HepG2 (cell line): Measurements from ENCODE around the gene TENM3. TPM values are rescaled to one million over a fixed set of nuclear protein-coding genes. Genes with fewer than 3 reads are reported as not detected.

Source experiments
- ATAC-seq: fragments of 200-7000 bp; cut with Tn5 transposase; 3 replicates; pipeline ENCODE4 v1.9.1; 2020; ENCODE audit warnings: mild to moderate bottlenecking, moderate library complexity
- BruUV-seq: library from RNA; stranded (reverse); fragments of 400-500 nt; replicated peaks from 2 replicates; lab custom pipeline; 2021; lab: Mats Ljungman, UMichigan
- CTCF ChIA-PET: fragments of 300-600 bp; formaldehyde crosslinking; extraction: SDS; loops from one replicate; lab custom pipeline; 2021; ENCODE audit warnings: low total read pairs, inconsistent platforms, low intra/inter-chr PET ratio; lab: Yijun Ruan, JAX
- POLR2A ChIA-PET: fragments of 350-600 bp; sonication (Branson Sonifier 250); formaldehyde crosslinking; loops from one replicate; lab custom pipeline; 2020; ENCODE audit warnings: antibody characterized with exemption, inconsistent platforms; lab: Yijun Ruan, JAX
- DNase-seq: peaks from one replicate; pipeline ENCODE4 v3.0.0-alpha.2; 2015; ENCODE audit warnings: low spot score
- FAIRE-seq: peaks from 3 replicates; lab custom pipeline; 2011; peaks lifted over from hg19 to GRCh38; lab: Jason Lieb, UNC
- H2AFZ ChIP-seq: one replicate; pipeline ENCODE4 v1.6.1; 2011; ENCODE audit warnings: low read length, inconsistent platforms
- H3K27ac ChIP-seq: fragments of 300-600 bp; 3 replicates; pipeline ENCODE4 v1.8.0; 2011; ENCODE audit warnings: mixed run types, mild to moderate bottlenecking, mixed read lengths, low read length, inconsistent platforms; ENCODE audit not compliant: insufficient read depth; ENCODE audit errors: extremely low read length
- H3K27me3 ChIP-seq, 2 experiments: fragments of 200-600 bp in 1 of 2; 2 replicates in 1 of 2; 3 replicates in 1 of 2; pipeline versions ENCODE4 v1.6.0 to v1.8.0; 2011; ENCODE audit warnings: low read length in 2 of 2, mild to moderate bottlenecking in 2 of 2, moderate library complexity in 2 of 2, inconsistent platforms in 1 of 2; ENCODE audit not compliant: insufficient read depth in 2 of 2, control insufficient read depth in 1 of 2
- H3K36me3 ChIP-seq, 2 experiments: fragments of 200-600 bp in 1 of 2; replicated peaks in 1 of 2; 2 replicates in 1 of 2; 3 replicates in 1 of 2; pipeline versions ENCODE4 v1.5.1 to v1.8.0; 2011; ENCODE audit warnings: low read length in 2 of 2, inconsistent platforms in 1 of 2; ENCODE audit not compliant: insufficient read depth in 2 of 2, control insufficient read depth in 1 of 2
- H3K4me1 ChIP-seq: 2 replicates; pipeline ENCODE4 v1.5.1; 2012; ENCODE audit warnings: low read length, inconsistent platforms; ENCODE audit not compliant: insufficient read depth
- H3K4me2 ChIP-seq: 2 replicates; pipeline ENCODE4 v1.6.0; 2011; ENCODE audit warnings: low read depth, low read length, inconsistent platforms
- H3K4me3 ChIP-seq, 3 experiments: fragments of 200-600 bp in 1 of 3; sonication (generic), shearing (Covaris generic) in 1 of 3; replicated peaks in 1 of 3; 2 replicates each; pipeline ENCODE4 v1.5.1; 2011 to 2016; ENCODE audit warnings: low read length in 3 of 3, inconsistent platforms in 2 of 3, low read depth in 2 of 3, mild to moderate bottlenecking in 2 of 3, control low read depth in 1 of 3, mixed read lengths in 1 of 3; ENCODE audit not compliant: insufficient read depth in 1 of 3
- H3K79me2 ChIP-seq: one replicate; pipeline ENCODE4 v1.6.1; 2011; ENCODE audit warnings: low read length, inconsistent platforms; ENCODE audit not compliant: insufficient read depth
- H3K9ac ChIP-seq: 2 replicates; pipeline ENCODE4 v1.6.0; 2011; ENCODE audit warnings: mild to moderate bottlenecking, low read depth, low read length, inconsistent platforms; ENCODE audit not compliant: insufficient read depth
- H3K9me3 ChIP-seq: 2 replicates; pipeline ENCODE4 v1.5.1; 2012; ENCODE audit warnings: mild to moderate bottlenecking, low read length
- H4K20me1 ChIP-seq: 2 replicates; pipeline ENCODE4 v1.6.0; 2011; ENCODE audit warnings: inconsistent platforms, mild to moderate bottlenecking, low read length, moderate library complexity; ENCODE audit not compliant: insufficient read depth
- CREBL2 ChIP-seq: sonication (generic); formaldehyde crosslinking; IDR thresholded peaks from 2 replicates; pipeline ENCODE4 v1.8.1; 2023; ENCODE audit warnings: missing genetic modification reagents, mild to moderate bottlenecking, borderline replicate concordance
- GABPA ChIP-seq, 2 experiments: IDR thresholded peaks; 2 replicates each; pipeline ENCODE4 v1.6.1; 2011 to 2016; ENCODE audit warnings: low read depth in 2 of 2, low read length in 1 of 2, missing biosample characterization in 1 of 2, missing genetic modification characterization in 1 of 2
- HOXD1 ChIP-seq: sonication (generic); formaldehyde crosslinking; IDR thresholded peaks from 2 replicates; pipeline ENCODE4 v1.5.0; 2020; ENCODE audit warnings: missing genetic modification reagents
- MLX ChIP-seq: IDR thresholded peaks from 2 replicates; pipeline ENCODE4 v1.6.1; 2016
- MNT ChIP-seq: fragments of 450-650 bp; IDR thresholded peaks from 2 replicates; pipeline ENCODE4 v1.6.1; 2016
- NFRKB ChIP-seq: fragments of 450-650 bp; IDR thresholded peaks from 2 replicates; pipeline ENCODE4 v1.6.1; 2017
- PITX1 ChIP-seq: sonication (generic); formaldehyde crosslinking; IDR thresholded peaks from 2 replicates; pipeline ENCODE4 v1.5.1; 2020; ENCODE audit warnings: mild to moderate bottlenecking, missing genetic modification reagents
- SNAI1 ChIP-seq: sonication (generic); formaldehyde crosslinking; IDR thresholded peaks from 2 replicates; pipeline ENCODE4 v1.5.0; 2020; ENCODE audit warnings: mild to moderate bottlenecking, missing genetic modification reagents, borderline replicate concordance
- ZMYM3 ChIP-seq: sonication (generic); formaldehyde crosslinking; IDR thresholded peaks from 2 replicates; pipeline ENCODE4 v1.5.1; 2020; ENCODE audit warnings: mild to moderate bottlenecking, missing genetic modification reagents
- ZNF770 ChIP-seq: sonication (generic); formaldehyde crosslinking; IDR thresholded peaks from 2 replicates; pipeline ENCODE4 v1.5.0; 2020; ENCODE audit warnings: mild to moderate bottlenecking, missing genetic modification reagents
- WGBS: methylation state at CpG from one replicate; pipeline ENCODE4 v1.1.6; 2017; ENCODE audit warnings: low lambda C conversion rate; 5-methylcytosine and 5-hydroxymethylcytosine counted together
- in situ Hi-C: cut with HindIII; loops from 2 replicates; pipeline ENCODE4 v1.10.0; 2017; ENCODE audit warnings: low pct_unique_long_range_greater_than_20kb; ENCODE audit not compliant: extremely low pct_ligation_motif_present
- intact Hi-C: fragments of 100-400 bp; cut with micrococcal nuclease; formaldehyde crosslinking; loops from one replicate; pipeline ENCODE4 v1.10.0; 2022; ENCODE audit not compliant: unreplicated experiment
- polyA plus RNA-seq, 8 experiments: library from polyadenylated mRNA; depleted of rRNA in 3 of 8; stranded (reverse) in 7 of 8; unstranded in 1 of 8; fragments of >200 nt; fragmentation: Illumina TruSeq in 4 of 8; extraction: Trizol in 4 of 8; gene quantifications; 2 replicates each; pipeline versions ENCODE4 v1.2.1 to v1.2.3, GENCODE V29; 2011 to 2016; ENCODE audit warnings: low read depth in 4 of 8, missing spikeins in 1 of 8, mixed read lengths in 1 of 8; ENCODE audit not compliant: insufficient read depth in 1 of 8
- total RNA-seq, 5 experiments: library from RNA; depleted of rRNA; stranded (reverse); fragments of >200 nt; fragmentation: Illumina TruSeq; extraction: Trizol; gene quantifications; 2 replicates each; pipeline ENCODE4 v1.2.3, GENCODE V29; 2016; ENCODE audit warnings: low read depth in 1 of 5
- TF ChIP-seq, protein P1 (sequence below): sonication (generic); formaldehyde crosslinking; IDR thresholded peaks from 2 replicates; pipeline ENCODE4 v1.4.0; 2020; ENCODE audit warnings: missing genetic modification reagents, borderline replicate concordance

The TENM3 gene
- total and polyA plus RNA-seq, 2 of the 13 experiments (the other 11 are each of a cell fraction or from before 2014, with no cell fraction given), result 0.04 TPM; not detected in 1

- TF ChIP-seq MNT (0 out of 2 replicates have a peak, but pooled peaks have one; percentile 69), SNAI1 (no peak)
- no peak overlapping the region for H2AFZ ChIP-seq
- WGBS, result 2% methylated on average over 2 of the region's 2 CpGs
- no peaks in the 10 kb centered on the region for H4K20me1 ChIP-seq
- H3K4me2 ChIP-seq, result no peak overlapping the region
- no peak for DNase-seq
- no peaks in the 10 kb centered on the region for H3K27me3 ChIP-seq
- no TSS peak for BruUV-seq
- no peak overlapping the region for H3K4me3 ChIP-seq
- H3K9me3 ChIP-seq, result peaks cover 5% of the 10 kb centered on the region; the same call in 1 of the 2 replicates
- ChIA-PET CTCF (no interaction called here), POLR2A (no interaction called here)
- H3K36me3 ChIP-seq, result no peaks in the 10 kb centered on the region
- intact Hi-C loops, result no loop called here
- H3K79me2 ChIP-seq, result no peaks in the 10 kb centered on the region
- H3K4me1 ChIP-seq, result no peaks in the 10 kb centered on the region
- ATAC-seq, result no peak
- no peak for FAIRE-seq
- no peak overlapping the region for H3K27ac ChIP-seq
- H3K9ac ChIP-seq, result no peak overlapping the region
- in situ Hi-C loops, result no loop called here
These were observed 505.7 kb downstream of the TENM3 start for GRCh38 chr4:182748949-182749348.

GRCh38 chr4:182749667-182750167 lies 506.5 kb downstream of the TENM3 start:
- H3K4me3 ChIP-seq, result no peak overlapping the region
- intact Hi-C loops, result no loop called here
- H3K9ac ChIP-seq, result no peak overlapping the region
- CTCF ChIA-PET, result no interaction called here
- no peaks in the 10 kb centered on the region for H3K36me3 ChIP-seq
- no peak for DNase-seq
- no peaks in the 10 kb centered on the region for H3K27me3 ChIP-seq
- in situ Hi-C loops, result no loop called here
- no peak for FAIRE-seq
- no peak overlapping the region for H2AFZ ChIP-seq
- WGBS, result 55% methylated on average over 1 of the region's 1 CpG
- peaks cover 5% of the 10 kb centered on the region; the same call in 1 of the 2 replicates for H3K9me3 ChIP-seq
- POLR2A ChIA-PET, result no interaction called here
- no peaks in the 10 kb centered on the region for H3K79me2 ChIP-seq
- no TSS peak for BruUV-seq
- no peak overlapping the region for H3K27ac ChIP-seq
- no peak for ATAC-seq
- H3K4me2 ChIP-seq, result no peak overlapping the region
- no peaks in the 10 kb centered on the region for H4K20me1 ChIP-seq
- H3K4me1 ChIP-seq, result no peaks in the 10 kb centered on the region
- TF ChIP-seq MLX (CRISPR knock-in tag) (no peak), NFRKB (no peak), GABPA (IDR thresholded peaks at IDR 0.05; ENCODE audit: low read depth, low read length) (no peak), GABPA (CRISPR knock-in tag; IDR thresholded peaks at IDR 0.05; ENCODE audit: low read depth) (no peak), CREBL2 (CRISPR knock-in tag) (no peak), ZMYM3 (no peak), HOXD1 (CRISPR knock-in tag) (no peak), PITX1 (CRISPR knock-in tag) (no peak), ZNF770 (no peak)
- TF ChIP-seq, protein P1, sequence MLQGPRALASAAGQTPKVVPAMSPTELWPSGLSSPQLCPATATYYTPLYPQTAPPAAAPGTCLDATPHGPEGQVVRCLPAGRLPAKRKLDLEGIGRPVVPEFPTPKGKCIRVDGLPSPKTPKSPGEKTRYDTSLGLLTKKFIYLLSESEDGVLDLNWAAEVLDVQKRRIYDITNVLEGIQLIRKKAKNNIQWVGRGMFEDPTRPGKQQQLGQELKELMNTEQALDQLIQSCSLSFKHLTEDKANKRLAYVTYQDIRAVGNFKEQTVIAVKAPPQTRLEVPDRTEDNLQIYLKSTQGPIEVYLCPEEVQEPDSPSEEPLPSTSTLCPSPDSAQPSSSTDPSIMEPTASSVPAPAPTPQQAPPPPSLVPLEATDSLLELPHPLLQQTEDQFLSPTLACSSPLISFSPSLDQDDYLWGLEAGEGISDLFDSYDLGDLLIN, result no peak
